ENCODE results near the gene ISCA2. TPM values are rescaled to one million over a fixed set of nuclear protein-coding genes. Genes with fewer than 3 reads are reported as not detected.

ISCA2 gene
- polyA plus RNA-seq, 4 donors: 23.4 to 37.4 (median 27.8) TPM

- Histone ChIP-seq H3K27ac (ENCODE audit: low read depth in 1 of 3, low read length in 2 of 3) (peak overlapping the region in 1 of 3 donors; percentile 49), H3K27me3 (ENCODE audit: control insufficient read depth in 3 of 3, insufficient read depth in 3 of 3, low read length in 3 of 3) (peaks cover 0 to 9% (median 0%) of the 10 kb centered on the region in 3 donors), H3K4me3 (ENCODE audit: low read depth in 1 of 3, low read length in 3 of 3) (no peak overlapping the region), H3K36me3 (ENCODE audit: control insufficient read depth in 3 of 3, insufficient read depth in 2 of 3, low read depth in 1 of 3, low read length in 3 of 3) (peaks cover 0 to 2% (median 0%) of the 10 kb centered on the region in 3 donors), H3K9me3 (ENCODE audit: control insufficient read depth in 2 of 2, insufficient read depth in 1 of 2, low read depth in 1 of 2, low read length in 1 of 2) (no peaks in the 10 kb centered on the region), H3K4me1 (ENCODE audit: control insufficient read depth in 3 of 3, insufficient read depth in 2 of 3, low read depth in 1 of 3, low read length in 2 of 3) (no peaks in the 10 kb centered on the region)
- WGBS, 3 donors: 31 to 47% (median 41%) methylated on average over 13 of the region's 13 CpGs
- FAIRE-seq (no peak), DNase-seq (peak in 1 of 2 donors; percentile 9)
These were observed 20.9 kb downstream of the ISCA2 start for GRCh38 chr14:74514471-74514941.

DNA sequence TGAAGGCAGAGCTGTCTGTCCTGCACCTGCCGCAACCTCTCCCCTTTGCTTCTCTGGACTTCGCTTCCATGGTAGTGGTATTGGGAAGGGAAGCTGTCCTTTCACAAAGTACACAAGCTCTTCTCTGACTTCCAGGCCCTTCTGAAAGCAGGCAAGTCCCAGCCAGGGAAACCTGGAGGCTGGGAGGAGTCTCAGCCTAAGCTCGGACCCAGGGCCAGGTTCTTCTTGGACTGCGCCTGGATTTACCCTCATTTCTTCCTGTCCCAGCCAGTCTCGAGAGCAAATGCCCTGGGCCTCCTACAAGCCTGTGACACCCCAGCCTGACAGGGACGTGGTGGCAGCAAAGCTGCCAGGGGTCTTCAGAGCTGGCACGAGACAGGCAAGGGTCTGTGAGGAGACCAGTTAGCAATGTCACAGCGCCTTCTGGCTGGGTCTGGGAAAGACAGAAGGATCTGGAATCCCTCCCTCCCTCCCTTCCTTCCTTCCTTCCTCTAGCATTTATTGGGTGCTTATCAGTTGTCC is 22.4 kb downstream of the ISCA2 start:
- Histone ChIP-seq H3K27ac (ENCODE audit: low read depth in 1 of 3, low read length in 2 of 3) (no peak overlapping the region), H3K4me3 (ENCODE audit: low read depth in 1 of 3, low read length in 3 of 3) (no peak overlapping the region), H3K4me1 (ENCODE audit: control insufficient read depth in 3 of 3, insufficient read depth in 2 of 3, low read depth in 1 of 3, low read length in 2 of 3) (no peaks in the 10 kb centered on the region), H3K27me3 (ENCODE audit: control insufficient read depth in 3 of 3, insufficient read depth in 3 of 3, low read length in 3 of 3) (peaks cover 0 to 9% (median 0%) of the 10 kb centered on the region in 3 donors), H3K9me3 (ENCODE audit: control insufficient read depth in 2 of 2, insufficient read depth in 1 of 2, low read depth in 1 of 2, low read length in 1 of 2) (no peaks in the 10 kb centered on the region), H3K36me3 (ENCODE audit: control insufficient read depth in 3 of 3, insufficient read depth in 2 of 3, low read depth in 1 of 3, low read length in 3 of 3) (peaks cover 0 to 2% (median 0%) of the 10 kb centered on the region in 3 donors)
- DNase-seq (no peak), FAIRE-seq (no peak)
- 78 to 83% (median 79%) methylated on average over 7 to 8 of the region's 8 CpGs for WGBS, 3 donors

- 75 to 85% (median 77%) methylated on average over 12 of the region's 12 CpGs for WGBS, 3 donors
- DNase-seq (no peak), FAIRE-seq (no peak)
- H3K4me3 ChIP-seq (ENCODE audit: low read depth in 1 of 3, low read length in 3 of 3): no peak overlapping the region
- peaks cover 0 to 2% (median 0%) of the 10 kb centered on the region in 3 donors for H3K36me3 ChIP-seq (ENCODE audit: control insufficient read depth in 3 of 3, insufficient read depth in 2 of 3, low read depth in 1 of 3, low read length in 3 of 3)
- no peak overlapping the region for H3K27ac ChIP-seq (ENCODE audit: low read depth in 1 of 3, low read length in 2 of 3)
- no peaks in the 10 kb centered on the region for H3K9me3 ChIP-seq (ENCODE audit: control insufficient read depth in 2 of 2, insufficient read depth in 1 of 2, low read depth in 1 of 2, low read length in 1 of 2)
- H3K4me1 ChIP-seq (ENCODE audit: control insufficient read depth in 3 of 3, insufficient read depth in 2 of 3, low read depth in 1 of 3, low read length in 2 of 3): no peaks in the 10 kb centered on the region
- H3K27me3 ChIP-seq (ENCODE audit: control insufficient read depth in 3 of 3, insufficient read depth in 3 of 3, low read length in 3 of 3): peaks cover 0 to 2% (median 0%) of the 10 kb centered on the region in 3 donors
These were observed 23.0 kb downstream of the ISCA2 start for GRCh38 chr14:74516451-74517160.

DNA sequence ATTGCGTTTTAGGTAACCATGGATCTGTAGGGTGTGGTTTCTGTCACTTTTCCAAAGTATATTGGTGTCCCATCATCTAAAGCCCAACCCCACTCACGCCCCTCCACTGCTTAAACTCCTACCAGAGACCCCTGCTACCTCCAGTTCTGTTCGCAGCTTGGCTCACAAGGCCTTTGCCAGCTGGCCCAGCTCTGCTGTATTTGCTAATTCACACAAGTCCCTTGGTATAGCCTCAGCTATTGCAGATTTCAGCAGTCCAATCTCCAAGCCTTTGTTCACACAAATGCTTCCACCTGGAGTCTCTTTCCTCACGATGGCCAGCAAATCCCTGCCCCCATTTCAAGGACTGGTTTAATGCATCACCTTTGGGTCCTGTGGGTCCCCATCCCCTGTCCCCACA is 24.2 kb downstream of the ISCA2 start:
- no peaks in the 10 kb centered on the region for H3K27me3 ChIP-seq (ENCODE audit: control insufficient read depth in 3 of 3, insufficient read depth in 3 of 3, low read length in 3 of 3)
- peaks cover 0 to 2% (median 0%) of the 10 kb centered on the region in 3 donors for H3K36me3 ChIP-seq (ENCODE audit: control insufficient read depth in 3 of 3, insufficient read depth in 2 of 3, low read depth in 1 of 3, low read length in 3 of 3)
- DNase-seq: no peak
- no peak overlapping the region for H3K4me3 ChIP-seq (ENCODE audit: low read depth in 1 of 3, low read length in 3 of 3)
- no peak overlapping the region for H3K27ac ChIP-seq (ENCODE audit: low read depth in 1 of 3, low read length in 2 of 3)
- FAIRE-seq: no peak
- H3K9me3 ChIP-seq (ENCODE audit: control insufficient read depth in 2 of 2, insufficient read depth in 1 of 2, low read depth in 1 of 2, low read length in 1 of 2): no peaks in the 10 kb centered on the region
- 72 to 81% (median 79%) methylated on average over 4 of the region's 4 CpGs for WGBS, 3 donors
- no peaks in the 10 kb centered on the region for H3K4me1 ChIP-seq (ENCODE audit: control insufficient read depth in 3 of 3, insufficient read depth in 2 of 3, low read depth in 1 of 3, low read length in 2 of 3)

DNA sequence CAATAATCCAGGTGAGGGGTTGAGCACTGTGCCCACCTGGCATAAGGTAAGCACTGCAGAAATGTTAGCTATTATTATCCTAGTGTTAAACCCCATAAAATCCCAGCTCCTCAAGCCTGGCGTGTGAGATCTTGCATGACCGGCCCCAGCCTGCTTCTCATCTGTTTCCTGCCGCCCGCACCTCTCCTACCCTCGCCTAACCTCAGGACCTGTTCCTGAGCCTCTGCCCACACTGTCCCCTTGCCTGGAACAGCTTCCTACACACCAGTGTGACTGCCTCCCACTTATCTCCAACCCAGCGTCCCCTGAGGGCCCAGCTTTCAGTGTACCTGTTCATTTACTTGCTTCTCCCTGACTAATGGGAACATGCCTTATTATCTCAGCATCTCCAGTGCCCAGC is 24.7 kb downstream of the ISCA2 start:
- peaks cover 0 to 2% (median 0%) of the 10 kb centered on the region in 3 donors for H3K36me3 ChIP-seq (ENCODE audit: control insufficient read depth in 3 of 3, insufficient read depth in 2 of 3, low read depth in 1 of 3, low read length in 3 of 3)
- H3K9me3 ChIP-seq (ENCODE audit: control insufficient read depth in 2 of 2, insufficient read depth in 1 of 2, low read depth in 1 of 2, low read length in 1 of 2): no peaks in the 10 kb centered on the region
- no peak for FAIRE-seq
- 75 to 92% (median 87%) methylated on average over 6 of the region's 6 CpGs for WGBS, 3 donors
- H3K4me1 ChIP-seq (ENCODE audit: control insufficient read depth in 3 of 3, insufficient read depth in 2 of 3, low read depth in 1 of 3, low read length in 2 of 3): no peaks in the 10 kb centered on the region
- no peak overlapping the region for H3K4me3 ChIP-seq (ENCODE audit: low read depth in 1 of 3, low read length in 3 of 3)
- DNase-seq: no peak
- no peak overlapping the region for H3K27ac ChIP-seq (ENCODE audit: low read depth in 1 of 3, low read length in 2 of 3)
- peaks cover 0 to 3% (median 0%) of the 10 kb centered on the region in 3 donors for H3K27me3 ChIP-seq (ENCODE audit: control insufficient read depth in 3 of 3, insufficient read depth in 3 of 3, low read length in 3 of 3)

GRCh38 chr14:74519316-74520074 is 25.9 kb downstream of the ISCA2 start:
- H3K4me3 ChIP-seq (ENCODE audit: low read depth in 1 of 3, low read length in 3 of 3): no peak overlapping the region
- H3K9me3 ChIP-seq (ENCODE audit: control insufficient read depth in 2 of 2, insufficient read depth in 1 of 2, low read depth in 1 of 2, low read length in 1 of 2): no peaks in the 10 kb centered on the region
- WGBS, 3 donors: 75 to 82% (median 76%) methylated on average over 6 of the region's 6 CpGs
- DNase-seq (no peak), FAIRE-seq (no peak)
- peaks cover 0 to under 1% (median 0%) of the 10 kb centered on the region in 3 donors for H3K36me3 ChIP-seq (ENCODE audit: control insufficient read depth in 3 of 3, insufficient read depth in 2 of 3, low read depth in 1 of 3, low read length in 3 of 3)
- no peak overlapping the region for H3K27ac ChIP-seq (ENCODE audit: low read depth in 1 of 3, low read length in 2 of 3)
- H3K27me3 ChIP-seq (ENCODE audit: control insufficient read depth in 3 of 3, insufficient read depth in 3 of 3, low read length in 3 of 3): peaks cover 0 to 6% (median 0%) of the 10 kb centered on the region in 3 donors
- H3K4me1 ChIP-seq (ENCODE audit: control insufficient read depth in 3 of 3, insufficient read depth in 2 of 3, low read depth in 1 of 3, low read length in 2 of 3): no peaks in the 10 kb centered on the region

DNA sequence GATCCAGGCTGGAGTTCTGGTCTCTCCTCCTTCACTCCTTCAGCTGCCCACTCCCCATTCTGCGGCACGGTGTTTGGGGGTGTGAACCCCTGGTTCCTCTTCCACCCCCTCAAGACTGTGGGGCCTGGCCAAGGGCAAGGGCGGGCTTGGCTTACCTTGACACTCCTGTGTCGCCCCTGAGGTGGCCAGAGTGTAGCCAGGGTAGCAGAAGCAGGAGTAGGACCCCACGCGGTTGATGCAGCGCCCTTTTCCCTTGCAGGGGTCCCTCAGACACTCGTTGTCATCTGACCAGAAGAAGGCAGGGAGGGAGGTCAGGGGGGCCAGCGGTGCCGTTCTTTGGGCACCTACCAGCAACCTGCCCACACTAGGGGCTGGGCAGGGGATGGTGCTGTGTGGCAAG is 28.2 kb downstream of the ISCA2 start:
- H3K27me3 ChIP-seq (ENCODE audit: control insufficient read depth in 3 of 3, insufficient read depth in 3 of 3, low read length in 3 of 3): peaks cover 0 to 16% (median 0%) of the 10 kb centered on the region in 3 donors
- no peak for FAIRE-seq
- H3K4me1 ChIP-seq (ENCODE audit: control insufficient read depth in 3 of 3, insufficient read depth in 2 of 3, low read depth in 1 of 3, low read length in 2 of 3): no peaks in the 10 kb centered on the region
- DNase-seq: no peak
- no peak overlapping the region for H3K4me3 ChIP-seq (ENCODE audit: low read depth in 1 of 3, low read length in 3 of 3)
- no peaks in the 10 kb centered on the region for H3K9me3 ChIP-seq (ENCODE audit: control insufficient read depth in 2 of 2, insufficient read depth in 1 of 2, low read depth in 1 of 2, low read length in 1 of 2)
- no peaks in the 10 kb centered on the region for H3K36me3 ChIP-seq (ENCODE audit: control insufficient read depth in 3 of 3, insufficient read depth in 2 of 3, low read depth in 1 of 3, low read length in 3 of 3)
- 83 to 85% (median 84%) methylated on average over 10 of the region's 10 CpGs for WGBS, 3 donors
- H3K27ac ChIP-seq (ENCODE audit: low read depth in 1 of 3, low read length in 2 of 3): no peak overlapping the region

- WGBS, 3 donors: 90 to 92% (median 91%) methylated on average over 7 of the region's 7 CpGs
- no peak overlapping the region for H3K27ac ChIP-seq (ENCODE audit: low read depth in 1 of 3, low read length in 2 of 3)
- no peaks in the 10 kb centered on the region for H3K9me3 ChIP-seq (ENCODE audit: control insufficient read depth in 2 of 2, insufficient read depth in 1 of 2, low read depth in 1 of 2, low read length in 1 of 2)
- no peak overlapping the region for H3K4me3 ChIP-seq (ENCODE audit: low read depth in 1 of 3, low read length in 3 of 3)
- H3K4me1 ChIP-seq (ENCODE audit: control insufficient read depth in 3 of 3, insufficient read depth in 2 of 3, low read depth in 1 of 3, low read length in 2 of 3): no peaks in the 10 kb centered on the region
- no peak for DNase-seq
- peaks cover 0 to 16% (median 0%) of the 10 kb centered on the region in 3 donors for H3K27me3 ChIP-seq (ENCODE audit: control insufficient read depth in 3 of 3, insufficient read depth in 3 of 3, low read length in 3 of 3)
- no peaks in the 10 kb centered on the region for H3K36me3 ChIP-seq (ENCODE audit: control insufficient read depth in 3 of 3, insufficient read depth in 2 of 3, low read depth in 1 of 3, low read length in 3 of 3)
- no peak for FAIRE-seq
These were observed 29.2 kb downstream of the ISCA2 start for GRCh38 chr14:74522740-74523139.
